MCF 10A (cell line): ENCODE data around the gene AP2S1. TPM values are rescaled to one million over a fixed set of nuclear protein-coding genes. Genes with fewer than 3 reads are reported as not detected.

ENCODE experiments used
- Bru-seq: library from RNA; stranded (reverse); fragments of 400-500 nt; gene quantifications from one replicate; lab custom pipeline; 2021; lab: Mats Ljungman, UMichigan
- BruChase-seq, 2 experiments: library from RNA; stranded (reverse); fragments of 400-500 nt; gene quantifications; one replicate each; lab custom pipeline; 2021; lab: Mats Ljungman, UMichigan
- BruUV-seq: library from RNA; stranded (reverse); fragments of 400-500 nt; replicated peaks from 2 replicates; lab custom pipeline; 2021; lab: Mats Ljungman, UMichigan
- CTCF ChIA-PET: fragments of 300-600 bp; sonication (Branson Sonifier 250); formaldehyde crosslinking; extraction: SDS; loops from one replicate; lab custom pipeline; 2021; ENCODE audit warnings: antibody characterized with exemption, inconsistent platforms; lab: Yijun Ruan, JAX
- POLR2A ChIA-PET: fragments of 300-600, 350-650 bp; sonication (Branson Sonifier 250); formaldehyde crosslinking; extraction: SDS; loops from one replicate; lab custom pipeline; 2020; ENCODE audit warnings: antibody characterized with exemption, inconsistent platforms; lab: Yijun Ruan, JAX
- DNase-seq: peaks from one replicate; pipeline ENCODE4 v3.0.0-alpha.2; 2018; ENCODE audit not compliant: unreplicated experiment
- H3K27ac Mint-ChIP-seq: one replicate; pipeline ENCODE4 v1.8.0; 2022; ENCODE audit warnings: mild to moderate bottlenecking, low read depth, mixed read lengths; ENCODE audit not compliant: unreplicated experiment
- H3K27me3 Mint-ChIP-seq: one replicate; pipeline ENCODE4 v1.8.0; 2022; ENCODE audit warnings: mixed read lengths; ENCODE audit not compliant: insufficient read depth, unreplicated experiment
- H3K36me3 Mint-ChIP-seq: one replicate; pipeline ENCODE4 v1.8.0; 2022; ENCODE audit warnings: mild to moderate bottlenecking, moderate library complexity, mixed read lengths; ENCODE audit not compliant: insufficient read depth, unreplicated experiment
- H3K4me1 Mint-ChIP-seq: one replicate; pipeline ENCODE4 v1.8.0; 2022; ENCODE audit warnings: mixed read lengths; ENCODE audit not compliant: insufficient read depth, unreplicated experiment
- H3K4me3 Mint-ChIP-seq: one replicate; pipeline ENCODE4 v1.8.0; 2022; ENCODE audit warnings: mild to moderate bottlenecking, moderate library complexity, mixed read lengths; ENCODE audit not compliant: unreplicated experiment
- H3K9me3 Mint-ChIP-seq: one replicate; pipeline ENCODE4 v1.8.0; 2022; ENCODE audit warnings: mixed read lengths; ENCODE audit not compliant: unreplicated experiment
- intact Hi-C: fragments of 100-400 bp; cut with micrococcal nuclease; formaldehyde crosslinking; loops from 2 replicates; pipeline ENCODE4 v1.14.1; 2022
- long read RNA-seq: library from polyadenylated mRNA; stranded (forward); transcript quantifications from one replicate; pipeline ENCODE4 v2.0.0, GENCODE V29; 2022
- total RNA-seq: library from RNA; stranded (reverse); gene quantifications from 2 replicates; pipeline ENCODE4 v1.2.3, GENCODE V29; 2022
- TF ChIP-seq, protein P1 (sequence below): fragments of 200-600 bp; IDR thresholded peaks from one replicate; pipeline ENCODE4 v1.8.0; 2022; ENCODE audit warnings: antibody characterized with exemption, mild to moderate bottlenecking; ENCODE audit not compliant: unreplicated experiment

Gene AP2S1
- total RNA-seq (237 and 252 TPM in 2 replicates), Bru-seq, nascent RNA (percentile 70 among the genes with signal in this experiment), BruChase-seq, experiment 1, labeled RNA remaining after a 6-hour chase (percentile 80 among the genes with signal in this experiment), BruChase-seq, experiment 2, labeled RNA remaining after a 2-hour chase (percentile 70 among the genes with signal in this experiment)
- long read RNA-seq, transcript AP2S1-201 (5 exons, 935 nt): major isoform, 205 of 302 reads
- long read RNA-seq, transcript AP2S1-209 (5 exons, 898 nt): minor isoform, 62 of 302 reads
- long read RNA-seq, transcript AP2S1-202 (5 exons, 793 nt): minor isoform, 5 of 302 reads
- long read RNA-seq, transcript AP2S1-204 (4 exons, 707 nt): minor isoform, 6 of 302 reads
- long read RNA-seq, partial matches to known transcripts: 1 of 302 reads
- long read RNA-seq, other reads (novel, unspliced or antisense): 17 of 302 reads

DNA sequence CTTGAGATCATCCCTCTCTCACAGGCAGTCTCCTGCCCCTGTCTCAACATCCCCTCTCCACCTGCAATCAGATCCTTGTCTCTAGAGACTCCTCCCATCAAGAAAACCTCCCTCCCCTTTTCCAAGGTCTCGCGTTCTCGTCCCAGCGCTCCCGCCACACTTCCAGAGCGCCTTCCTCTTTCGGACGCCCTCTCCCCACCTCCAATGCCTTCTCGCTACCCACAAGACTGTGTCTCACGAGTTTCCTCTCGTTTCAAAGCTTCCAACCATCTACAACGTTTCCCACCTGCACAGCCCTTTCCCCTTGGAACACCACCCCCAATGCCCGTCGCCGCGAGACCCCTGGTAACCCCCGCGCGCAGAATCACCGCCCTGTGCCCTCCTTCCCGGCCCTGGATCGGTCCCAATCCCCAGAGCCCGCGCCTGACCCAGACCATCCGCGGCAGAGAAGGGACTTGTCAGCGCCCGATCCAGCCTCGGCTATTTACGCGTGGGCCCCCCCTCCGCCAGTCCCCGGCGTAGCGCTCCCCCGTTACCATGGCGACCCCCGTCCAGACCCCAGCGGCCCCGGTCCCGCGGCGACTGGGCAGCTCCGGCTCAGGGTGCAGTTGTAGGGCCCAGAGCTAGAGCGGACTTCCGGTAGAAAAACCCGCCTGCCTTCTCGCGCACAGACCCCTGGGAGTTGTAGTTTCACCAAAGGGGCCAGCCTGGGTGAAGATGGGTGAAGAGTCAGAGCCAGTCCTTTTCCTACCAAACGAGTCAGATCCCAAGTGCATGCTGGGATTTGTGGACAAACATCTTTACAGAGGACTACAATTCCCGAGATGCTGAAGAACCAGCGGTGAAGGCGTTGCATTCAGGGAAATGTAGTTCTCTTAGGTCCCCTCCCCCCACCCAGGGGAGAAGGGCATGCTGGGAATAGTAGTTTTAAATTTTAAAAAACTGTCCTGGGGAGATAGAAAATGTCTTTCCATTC is at the start of gene AP2S1:
Gene AP2S1, minus strand, starts transcription at position 619 of the 976 bp plus-strand sequence. Its CDS starts 80 bp downstream, at position 539.
- BruUV-seq: no TSS peak

DNA sequence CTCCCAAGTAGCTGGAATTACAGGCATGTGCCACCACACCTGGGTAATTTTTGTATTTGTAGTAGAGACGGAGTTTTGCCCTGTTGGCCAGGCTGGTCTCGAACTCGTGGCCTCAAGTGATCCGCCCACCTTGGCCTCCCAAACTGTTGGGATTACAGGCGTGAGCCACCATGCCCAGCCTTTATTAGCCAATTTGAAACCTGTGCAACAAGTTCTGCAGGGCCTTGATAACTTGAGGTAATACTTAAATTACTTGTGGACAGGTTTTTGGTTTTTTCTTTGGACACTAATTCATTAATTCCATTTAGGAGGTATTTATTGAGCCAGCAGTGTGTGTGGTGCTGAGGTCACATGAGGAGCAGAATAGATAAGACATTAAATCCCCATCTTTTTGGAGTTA is 49.7 kb upstream of the AP2S1 start:
- DNase-seq: no peak
- CTCF ChIA-PET: interaction anchor here (1.3 kb wide), 1 partner anchor 8 kb away, joined by 7 read pairs; no protein-coding TSS in a partner anchor
- intact Hi-C loops: no loop called here
- peaks cover 49% of the 10 kb centered on the region for H3K4me1 Mint-ChIP-seq
- peak overlapping the region; percentile 78 for H3K27ac Mint-ChIP-seq
- H3K36me3 Mint-ChIP-seq: peaks cover 14% of the 10 kb centered on the region
- POLR2A ChIA-PET: interaction anchor here (1.8 kb wide), 1 partner anchor 41 kb away, joined by 4 read pairs; no protein-coding TSS in a partner anchor
- no peaks in the 10 kb centered on the region for H3K9me3 Mint-ChIP-seq
- H3K4me3 Mint-ChIP-seq: no peak overlapping the region
- TF ChIP-seq, protein P1, sequence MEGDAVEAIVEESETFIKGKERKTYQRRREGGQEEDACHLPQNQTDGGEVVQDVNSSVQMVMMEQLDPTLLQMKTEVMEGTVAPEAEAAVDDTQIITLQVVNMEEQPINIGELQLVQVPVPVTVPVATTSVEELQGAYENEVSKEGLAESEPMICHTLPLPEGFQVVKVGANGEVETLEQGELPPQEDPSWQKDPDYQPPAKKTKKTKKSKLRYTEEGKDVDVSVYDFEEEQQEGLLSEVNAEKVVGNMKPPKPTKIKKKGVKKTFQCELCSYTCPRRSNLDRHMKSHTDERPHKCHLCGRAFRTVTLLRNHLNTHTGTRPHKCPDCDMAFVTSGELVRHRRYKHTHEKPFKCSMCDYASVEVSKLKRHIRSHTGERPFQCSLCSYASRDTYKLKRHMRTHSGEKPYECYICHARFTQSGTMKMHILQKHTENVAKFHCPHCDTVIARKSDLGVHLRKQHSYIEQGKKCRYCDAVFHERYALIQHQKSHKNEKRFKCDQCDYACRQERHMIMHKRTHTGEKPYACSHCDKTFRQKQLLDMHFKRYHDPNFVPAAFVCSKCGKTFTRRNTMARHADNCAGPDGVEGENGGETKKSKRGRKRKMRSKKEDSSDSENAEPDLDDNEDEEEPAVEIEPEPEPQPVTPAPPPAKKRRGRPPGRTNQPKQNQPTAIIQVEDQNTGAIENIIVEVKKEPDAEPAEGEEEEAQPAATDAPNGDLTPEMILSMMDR: no peak
- no TSS peak for BruUV-seq
- no peaks in the 10 kb centered on the region for H3K27me3 Mint-ChIP-seq

More for the DNA sequence above, at the start of gene AP2S1:
- CTCF ChIA-PET: interaction anchor here (0.6 to 1.0 kb wide), 3 partner anchors 12 to 290 kb away, joined by 3 read pairs; no protein-coding TSS in a partner anchor
- TF ChIP-seq, protein P1: no peak
- peak; percentile 99 for DNase-seq
- peaks cover 36% of the 10 kb centered on the region for H3K36me3 Mint-ChIP-seq
- intact Hi-C loops: no loop called here
- peaks cover 16% of the 10 kb centered on the region for H3K4me1 Mint-ChIP-seq
- peak within 1 kb of the TSS; percentile 95 for H3K27ac Mint-ChIP-seq
- peak within 1 kb of the TSS; percentile 98 for H3K4me3 Mint-ChIP-seq
- no peaks in the 10 kb centered on the region for H3K27me3 Mint-ChIP-seq
- no peaks in the 10 kb centered on the region for H3K9me3 Mint-ChIP-seq
- POLR2A ChIA-PET: interaction anchor here (0.6 to 3.1 kb wide), 22 partner anchors 9 to 263 kb away, joined by 3 to 25 read pairs (median 3); partner anchors contain the start of genes ARHGAP35, SLC1A5 and ZC3H4

DNA sequence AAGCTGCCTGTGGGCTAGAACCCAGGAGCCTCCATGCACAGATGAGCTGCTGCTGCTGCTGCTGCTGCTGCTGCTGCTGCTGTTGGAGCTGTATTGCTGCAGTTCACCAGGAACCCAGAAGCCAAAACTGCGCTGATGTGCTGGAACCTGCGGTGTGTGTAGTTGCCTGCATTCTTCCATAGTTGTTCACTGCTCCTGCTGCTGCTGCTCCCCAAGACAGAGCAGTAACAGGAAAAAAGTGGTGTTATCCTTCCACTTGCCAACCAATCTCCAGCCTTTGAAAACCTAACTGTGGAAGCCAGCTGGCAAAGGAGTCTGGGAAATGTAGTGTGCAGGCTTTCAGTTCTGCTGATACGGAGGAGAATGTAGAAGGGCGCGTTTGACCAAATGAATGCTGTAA is 48.1 kb upstream of the AP2S1 start:
- BruUV-seq: no TSS peak
- no peaks in the 10 kb centered on the region for H3K9me3 Mint-ChIP-seq
- POLR2A ChIA-PET: interaction anchor here (0.5 to 1.8 kb wide), 4 partner anchors 26 to 241 kb away, joined by 3 to 6 read pairs (median 4); no protein-coding TSS in a partner anchor
- peak overlapping the region; percentile 4 for H3K27ac Mint-ChIP-seq
- intact Hi-C loops: no loop called here
- CTCF ChIA-PET: interaction anchor here (0.8 to 1.4 kb wide), 3 partner anchors 10 to 93 kb away, joined by 3 read pairs; no protein-coding TSS in a partner anchor
- H3K4me3 Mint-ChIP-seq: peak overlapping the region; percentile 3
- DNase-seq: no peak
- H3K27me3 Mint-ChIP-seq: no peaks in the 10 kb centered on the region
- H3K36me3 Mint-ChIP-seq: peaks cover 7% of the 10 kb centered on the region
- TF ChIP-seq, protein P1: no peak
- peaks cover 48% of the 10 kb centered on the region for H3K4me1 Mint-ChIP-seq
